ENCODE results near the gene OR4F6.

Gene OR4F6

DNA sequence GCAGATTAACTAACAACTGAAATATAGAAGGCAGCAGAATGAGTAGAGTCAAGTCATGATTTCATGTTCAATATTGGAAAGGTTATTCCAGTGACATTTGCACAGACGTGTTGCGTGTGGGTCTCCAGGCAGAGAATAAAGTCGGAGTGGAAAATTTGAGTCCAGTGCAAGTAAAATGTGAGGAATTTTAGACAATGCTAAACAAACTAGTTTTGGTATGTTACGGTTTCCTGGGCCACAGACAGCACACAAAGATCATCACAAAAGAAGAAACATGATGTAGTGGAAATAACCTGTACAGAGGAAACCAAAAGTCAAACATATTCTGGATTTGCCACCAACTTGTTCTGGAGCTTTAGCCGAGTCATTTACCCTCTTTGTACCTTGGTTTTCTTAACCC, 367 bp downstream of the OR4F6 start:
- TF ChIP-seq, protein P1, sequence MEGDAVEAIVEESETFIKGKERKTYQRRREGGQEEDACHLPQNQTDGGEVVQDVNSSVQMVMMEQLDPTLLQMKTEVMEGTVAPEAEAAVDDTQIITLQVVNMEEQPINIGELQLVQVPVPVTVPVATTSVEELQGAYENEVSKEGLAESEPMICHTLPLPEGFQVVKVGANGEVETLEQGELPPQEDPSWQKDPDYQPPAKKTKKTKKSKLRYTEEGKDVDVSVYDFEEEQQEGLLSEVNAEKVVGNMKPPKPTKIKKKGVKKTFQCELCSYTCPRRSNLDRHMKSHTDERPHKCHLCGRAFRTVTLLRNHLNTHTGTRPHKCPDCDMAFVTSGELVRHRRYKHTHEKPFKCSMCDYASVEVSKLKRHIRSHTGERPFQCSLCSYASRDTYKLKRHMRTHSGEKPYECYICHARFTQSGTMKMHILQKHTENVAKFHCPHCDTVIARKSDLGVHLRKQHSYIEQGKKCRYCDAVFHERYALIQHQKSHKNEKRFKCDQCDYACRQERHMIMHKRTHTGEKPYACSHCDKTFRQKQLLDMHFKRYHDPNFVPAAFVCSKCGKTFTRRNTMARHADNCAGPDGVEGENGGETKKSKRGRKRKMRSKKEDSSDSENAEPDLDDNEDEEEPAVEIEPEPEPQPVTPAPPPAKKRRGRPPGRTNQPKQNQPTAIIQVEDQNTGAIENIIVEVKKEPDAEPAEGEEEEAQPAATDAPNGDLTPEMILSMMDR (conservative IDR thresholded peaks at IDR 0.05; ENCODE audit: low read depth, low read length) = no peak
- DNase-seq (ENCODE audit: low read depth) = no peak
- no peak overlapping the region for H3K4me3 ChIP-seq (ENCODE audit: low read length)

DNA sequence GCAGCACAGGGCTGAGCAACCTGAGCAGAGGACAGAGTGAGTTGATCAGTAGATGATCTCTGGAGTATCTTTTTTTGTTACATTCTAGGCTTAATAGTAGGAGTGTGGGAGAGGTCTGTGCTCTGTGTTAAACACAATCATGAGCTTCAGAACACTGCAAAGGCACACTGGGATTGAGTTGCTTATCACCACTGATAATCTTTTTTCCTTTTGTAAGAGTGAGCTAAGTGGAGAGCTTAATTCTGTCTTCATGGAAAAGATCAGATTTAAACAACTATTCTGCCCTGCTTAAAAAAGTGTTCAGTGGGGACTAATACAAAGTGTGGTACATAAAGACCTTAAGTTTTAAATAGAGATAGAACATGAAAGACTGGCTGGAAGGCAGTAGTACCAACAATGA, 1.1 kb downstream of the OR4F6 start:
- DNase-seq (ENCODE audit: low read depth) = no peak
- H3K4me3 ChIP-seq (ENCODE audit: low read length) = no peak overlapping the region
- TF ChIP-seq, protein P1 (conservative IDR thresholded peaks at IDR 0.05; ENCODE audit: low read depth, low read length) = no peak

DNA sequence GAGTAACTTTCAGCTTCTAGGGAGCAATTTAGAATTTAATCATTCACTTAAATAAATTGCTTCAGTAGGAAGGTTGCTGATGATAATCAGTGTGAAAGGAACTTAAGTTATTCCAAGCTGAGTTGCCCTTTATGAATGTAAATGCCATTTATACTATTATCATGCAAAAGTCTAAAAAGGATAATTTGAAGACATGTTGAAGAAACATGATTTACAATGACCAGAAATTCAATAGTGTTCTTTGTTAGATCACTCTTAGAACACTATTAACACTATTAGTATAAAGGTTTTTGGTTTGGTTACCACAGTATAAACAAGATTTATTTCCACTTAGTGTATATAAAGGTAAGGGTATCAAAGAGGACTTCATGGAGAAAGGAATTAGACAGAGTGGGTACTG, 1.6 kb downstream of the OR4F6 start:
- H3K4me3 ChIP-seq (ENCODE audit: low read length) = no peak overlapping the region
- DNase-seq (ENCODE audit: low read depth) = no peak
- TF ChIP-seq, protein P1 (conservative IDR thresholded peaks at IDR 0.05; ENCODE audit: low read depth, low read length) = no peak

DNA sequence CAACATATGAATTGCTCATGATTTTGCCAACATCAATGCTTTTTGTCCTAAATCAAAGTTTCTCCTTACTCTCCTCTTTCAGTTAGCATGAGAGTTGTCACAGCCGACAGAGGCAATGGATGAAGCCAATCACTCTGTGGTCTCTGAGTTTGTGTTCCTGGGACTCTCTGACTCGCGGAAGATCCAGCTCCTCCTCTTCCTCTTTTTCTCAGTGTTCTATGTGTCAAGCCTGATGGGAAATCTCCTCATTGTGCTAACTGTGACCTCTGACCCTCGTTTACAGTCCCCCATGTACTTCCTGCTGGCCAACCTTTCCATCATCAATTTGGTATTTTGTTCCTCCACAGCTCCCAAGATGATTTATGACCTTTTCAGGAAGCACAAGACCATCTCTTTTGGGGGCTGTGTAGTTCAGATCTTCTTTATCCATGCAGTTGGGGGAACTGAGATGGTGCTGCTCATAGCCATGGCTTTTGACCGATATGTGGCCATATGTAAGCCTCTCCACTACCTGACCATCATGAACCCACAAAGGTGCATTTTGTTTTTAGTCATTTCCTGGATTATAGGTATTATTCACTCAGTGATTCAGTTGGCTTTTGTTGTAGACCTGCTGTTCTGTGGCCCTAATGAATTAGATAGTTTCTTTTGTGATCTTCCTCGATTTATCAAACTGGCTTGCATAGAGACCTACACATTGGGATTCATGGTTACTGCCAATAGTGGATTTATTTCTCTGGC, 2.5 kb downstream of the OR4F6 start:
- DNase-seq (ENCODE audit: low read depth) = no peak
- no peak overlapping the region for H3K4me3 ChIP-seq (ENCODE audit: low read length)
- TF ChIP-seq, protein P1 (conservative IDR thresholded peaks at IDR 0.05; ENCODE audit: low read depth, low read length) = no peak

DNA sequence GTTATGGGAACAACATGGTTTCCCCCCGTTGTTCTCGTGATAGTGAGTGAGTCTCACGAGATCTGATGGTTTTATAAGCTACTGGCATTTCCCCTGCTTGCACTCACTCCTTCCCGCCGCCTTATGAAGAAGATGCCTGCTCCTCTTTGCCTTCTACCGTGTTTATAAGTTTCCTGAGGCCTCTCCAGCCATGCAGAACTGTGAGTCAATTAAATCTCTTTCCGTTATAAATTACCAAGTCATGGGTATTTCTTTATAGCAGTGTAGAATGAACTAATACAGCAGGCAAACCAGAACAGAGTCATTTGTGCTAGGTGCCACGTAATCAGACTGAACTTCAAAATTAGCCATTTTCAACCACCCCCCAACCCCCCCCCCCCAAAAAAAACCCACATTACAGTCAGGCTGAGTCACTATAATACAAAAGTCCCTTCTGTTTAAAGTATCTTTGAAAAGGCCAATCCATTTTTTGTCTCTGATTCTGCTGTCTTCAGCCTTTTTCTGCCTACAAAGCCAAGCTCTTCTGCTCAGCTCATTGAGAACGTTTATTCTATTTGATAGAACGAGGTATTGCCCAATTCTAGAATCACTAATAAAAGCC, 4.1 kb downstream of the OR4F6 start:
- TF ChIP-seq, protein P1 (conservative IDR thresholded peaks at IDR 0.05; ENCODE audit: low read depth, low read length) = no peak
- no peak overlapping the region for H3K4me3 ChIP-seq (ENCODE audit: low read length)
- no peak for DNase-seq (ENCODE audit: low read depth)

DNA sequence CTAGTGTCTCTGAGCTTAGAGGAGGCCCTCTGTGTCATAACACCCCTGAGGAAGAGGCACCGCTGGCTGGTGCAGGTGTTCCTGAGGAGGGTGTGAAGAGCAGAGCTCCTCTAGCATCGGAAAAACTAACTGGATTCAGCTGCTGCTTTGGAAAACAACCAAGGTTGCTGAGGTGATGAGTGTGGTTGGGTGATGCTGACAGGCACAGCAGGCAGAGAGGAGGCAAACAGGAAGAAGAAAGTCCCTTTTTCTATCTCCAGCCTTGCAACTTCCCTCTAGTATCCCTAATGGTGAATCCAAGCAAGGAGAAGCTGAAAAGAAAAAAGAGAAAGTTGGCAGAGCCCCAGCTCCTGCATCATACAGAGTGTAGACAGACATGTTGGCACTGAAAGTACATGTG, 4.9 kb downstream of the OR4F6 start:
- no peak overlapping the region for H3K4me3 ChIP-seq (ENCODE audit: low read length)
- TF ChIP-seq, protein P1 (conservative IDR thresholded peaks at IDR 0.05; ENCODE audit: low read depth, low read length) = no peak
- no peak for DNase-seq (ENCODE audit: low read depth)

DNA sequence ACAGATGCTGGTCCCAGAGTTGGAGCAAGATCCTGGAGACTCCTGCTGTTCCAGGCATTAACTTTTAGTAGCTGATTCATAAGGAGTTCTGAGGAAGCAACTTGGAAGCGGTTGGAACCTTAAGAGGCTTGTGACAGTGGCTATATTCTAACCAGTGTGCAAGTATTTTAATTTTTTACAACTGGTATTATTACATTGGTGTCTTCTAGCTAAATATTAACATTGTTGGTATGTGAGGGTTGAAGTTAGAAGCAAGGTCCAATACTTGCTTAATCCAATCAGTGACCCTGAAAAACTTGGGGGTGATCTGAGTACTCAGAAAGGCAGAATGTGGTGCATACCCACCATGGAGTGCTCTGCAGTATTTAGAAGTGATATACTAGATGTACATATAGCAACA, 7.1 kb downstream of the OR4F6 start:
- no peak overlapping the region for H3K4me3 ChIP-seq (ENCODE audit: low read length)
- DNase-seq (ENCODE audit: low read depth) = no peak
- TF ChIP-seq, protein P1 (conservative IDR thresholded peaks at IDR 0.05; ENCODE audit: low read depth, low read length) = no peak
